ENCODE data around the gene WEE2.
"Not testable (repeated sequence)": the region's sequence is repeated elsewhere in the genome, so short reads cannot be mapped to it uniquely, and the experiment has no call there.

WEE2 gene

DNA sequence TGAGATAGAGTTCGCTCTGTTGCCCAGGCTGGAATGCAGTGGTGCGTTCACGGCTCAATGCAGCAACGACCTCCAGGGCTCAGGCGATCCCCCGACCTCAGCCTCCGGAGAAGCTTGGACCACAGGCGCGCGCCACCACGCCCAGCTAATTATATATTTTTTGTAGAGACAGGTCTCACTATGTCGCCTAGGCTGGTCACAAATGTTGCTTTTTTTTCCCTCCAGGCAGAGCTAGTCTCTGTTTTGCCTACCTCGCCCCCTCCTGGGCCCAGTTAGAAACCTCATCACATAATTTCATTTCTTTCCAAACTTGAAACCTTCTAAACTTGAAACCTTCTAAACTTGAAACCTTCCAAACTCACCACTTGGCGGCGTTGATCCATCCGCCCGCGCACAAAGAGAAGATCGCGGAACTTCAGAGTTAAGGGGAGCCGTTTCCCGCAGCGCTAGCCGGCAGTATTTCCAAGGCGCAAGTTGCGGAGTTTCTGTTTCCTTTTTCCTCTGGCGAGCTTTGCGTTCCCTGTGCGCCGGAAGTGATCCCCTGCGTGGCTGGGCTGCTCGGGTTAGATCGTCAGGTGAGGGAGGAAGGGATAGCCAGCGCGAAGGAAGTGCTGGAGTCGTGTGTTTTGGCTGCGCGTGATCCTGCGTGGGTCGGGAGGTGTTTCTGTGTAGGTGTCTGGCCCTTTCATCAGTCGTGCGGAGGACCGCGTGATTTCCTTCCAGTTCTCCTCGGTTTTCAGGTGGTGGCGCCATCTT lies 29.9 kb downstream of the WEE2 start, which contains the start of gene SSBP1:
Gene SSBP1, plus strand, starts transcription at position 523 of the 756 bp plus-strand sequence. CDS start 809 bp downstream, outside the sequence.
- Histone ChIP-seq H3K4me1 (ENCODE audit: insufficient read depth, low read length) (peaks cover 22% of the 10 kb centered on the region), H3K27me3 (ENCODE audit: insufficient read depth, low read length) (no peaks in the 10 kb centered on the region), H3K4me3 (ENCODE audit: low read length) (peak within 1 kb of the TSS; percentile 99), H2AFZ (ENCODE audit: low read depth, low read length) (peak within 1 kb of the TSS; percentile 78), H3K9me3 (ENCODE audit: low read length) (no peaks in the 10 kb centered on the region), H3K36me3 (ENCODE audit: insufficient read depth, low read length) (peaks cover 34% of the 10 kb centered on the region)

DNA sequence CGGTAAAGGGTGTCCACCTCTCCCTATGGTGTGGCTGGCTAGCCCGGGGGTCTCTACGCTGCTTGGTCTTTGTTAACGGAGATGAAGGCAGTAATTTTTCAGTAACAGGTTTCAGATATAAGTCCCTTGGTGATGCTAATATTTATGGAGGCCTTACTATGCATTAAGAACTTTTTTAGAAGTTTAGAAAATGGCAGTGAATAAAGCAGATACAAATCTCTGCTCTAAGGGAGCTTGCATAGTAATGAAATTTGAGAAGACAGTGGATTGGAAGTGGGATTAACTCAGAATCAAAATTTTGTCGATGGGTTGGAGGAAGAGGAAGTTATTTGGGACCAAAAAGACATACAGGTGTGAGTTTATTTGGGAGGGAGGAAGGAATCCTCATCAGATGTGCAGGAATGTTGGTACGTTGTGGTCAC lies 30.4 kb downstream of the WEE2 start:
- no peaks in the 10 kb centered on the region for H3K27me3 ChIP-seq (ENCODE audit: insufficient read depth, low read length)
- peaks cover 22% of the 10 kb centered on the region for H3K4me1 ChIP-seq (ENCODE audit: insufficient read depth, low read length)
- H2AFZ ChIP-seq (ENCODE audit: low read depth, low read length): peak overlapping the region; percentile 14
- H3K9me3 ChIP-seq (ENCODE audit: low read length): no peaks in the 10 kb centered on the region
- H3K36me3 ChIP-seq (ENCODE audit: insufficient read depth, low read length): peaks cover 40% of the 10 kb centered on the region
- peak overlapping the region; percentile 99 for H3K4me3 ChIP-seq (ENCODE audit: low read length)

DNA sequence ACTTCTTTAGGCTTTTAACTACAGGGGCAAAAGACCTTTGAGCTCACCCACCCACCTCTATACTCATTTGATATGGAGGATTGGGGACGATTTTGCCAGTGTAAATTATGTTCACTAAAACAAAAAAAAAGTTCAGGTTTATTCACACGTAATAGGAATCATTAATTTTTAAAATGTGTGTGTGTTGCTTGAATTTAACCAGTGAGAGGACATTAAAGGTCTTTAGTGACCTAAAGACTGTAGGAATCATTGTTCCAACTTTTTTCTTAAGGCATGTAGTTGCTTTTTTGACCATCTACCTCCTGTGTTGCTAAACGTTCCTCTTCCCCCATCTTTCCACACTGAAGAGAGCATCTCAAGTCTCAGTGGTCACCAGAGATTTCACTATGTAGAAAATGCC lies 31.1 kb downstream of the WEE2 start:
- no peaks in the 10 kb centered on the region for H3K27me3 ChIP-seq (ENCODE audit: insufficient read depth, low read length)
- peaks cover 22% of the 10 kb centered on the region for H3K4me1 ChIP-seq (ENCODE audit: insufficient read depth, low read length)
- H3K36me3 ChIP-seq (ENCODE audit: insufficient read depth, low read length): peaks cover 46% of the 10 kb centered on the region
- peak overlapping the region; percentile 99 for H3K4me3 ChIP-seq (ENCODE audit: low read length)
- no peaks in the 10 kb centered on the region for H3K9me3 ChIP-seq (ENCODE audit: low read length)
- no peak overlapping the region for H2AFZ ChIP-seq (ENCODE audit: low read depth, low read length)

DNA sequence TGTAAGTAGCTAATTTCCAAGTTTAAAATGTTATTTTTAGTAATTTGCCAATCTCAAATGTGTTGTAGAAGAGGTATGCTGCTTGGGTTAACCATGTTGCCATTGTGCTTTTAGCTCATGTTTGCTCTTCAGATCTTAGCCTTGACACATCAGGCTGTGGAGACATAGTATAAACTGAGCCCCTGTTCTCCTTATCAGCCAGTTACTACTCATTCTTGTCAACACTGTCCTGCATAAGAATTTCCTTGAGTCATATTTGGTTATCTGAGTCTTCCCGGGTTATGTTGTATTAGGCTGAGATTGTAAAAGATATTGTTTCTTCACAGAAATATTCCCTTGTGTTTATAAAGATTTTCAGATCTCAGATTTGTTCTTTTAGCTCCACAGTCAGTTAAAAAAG lies 34.1 kb downstream of the WEE2 start:
- Histone ChIP-seq H3K36me3 (ENCODE audit: insufficient read depth, low read length) (peaks cover 71% of the 10 kb centered on the region), H2AFZ (ENCODE audit: low read depth, low read length) (no peak overlapping the region), H3K27me3 (ENCODE audit: insufficient read depth, low read length) (no peaks in the 10 kb centered on the region), H3K4me1 (ENCODE audit: insufficient read depth, low read length) (peaks cover 20% of the 10 kb centered on the region), H3K9me3 (ENCODE audit: low read length) (no peaks in the 10 kb centered on the region), H3K4me3 (ENCODE audit: low read length) (no peak overlapping the region)

DNA sequence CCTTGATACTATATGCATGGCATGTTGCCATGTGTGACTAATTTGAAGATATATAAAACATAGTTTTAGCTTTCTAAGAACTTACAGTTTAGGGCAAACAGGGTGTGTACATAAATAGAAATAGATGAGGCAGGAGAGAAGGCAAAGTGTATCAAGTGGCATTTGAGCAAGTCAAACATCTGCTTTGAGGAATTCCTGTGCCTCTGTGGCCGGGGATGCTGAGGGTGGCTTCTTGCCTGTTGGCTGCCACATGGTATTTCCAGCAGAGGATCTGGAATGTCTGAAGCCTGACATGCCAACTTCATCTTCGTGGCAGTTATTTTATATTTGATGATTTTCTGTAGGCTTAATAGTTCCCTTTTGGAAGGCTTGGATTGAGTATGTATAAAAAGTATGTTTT lies 36.0 kb downstream of the WEE2 start:
- no peak overlapping the region for H3K4me3 ChIP-seq (ENCODE audit: low read length)
- no peak overlapping the region for H2AFZ ChIP-seq (ENCODE audit: low read depth, low read length)
- H3K27me3 ChIP-seq (ENCODE audit: insufficient read depth, low read length): no peaks in the 10 kb centered on the region
- H3K9me3 ChIP-seq (ENCODE audit: low read length): no peaks in the 10 kb centered on the region
- peaks cover 13% of the 10 kb centered on the region for H3K4me1 ChIP-seq (ENCODE audit: insufficient read depth, low read length)
- peaks cover 87% of the 10 kb centered on the region for H3K36me3 ChIP-seq (ENCODE audit: insufficient read depth, low read length)

DNA sequence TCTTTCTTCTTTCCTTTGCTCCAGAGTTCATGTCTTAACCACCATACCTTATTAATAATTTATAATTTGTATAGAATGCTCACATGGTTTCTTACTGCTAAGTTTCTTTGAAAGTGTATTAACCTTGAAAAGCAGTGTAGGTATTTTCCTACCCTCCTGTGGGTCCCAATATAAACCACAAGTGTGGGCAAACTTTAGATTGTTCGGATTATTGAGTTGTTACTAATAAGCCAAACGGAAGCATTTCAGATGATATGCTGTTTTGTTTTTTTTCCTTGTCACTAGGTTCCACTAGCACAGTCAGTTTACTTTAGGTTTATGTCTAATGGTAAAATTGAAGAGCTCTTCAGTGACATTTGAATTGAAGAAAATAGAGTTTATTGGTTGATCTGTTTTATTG lies 40.2 kb downstream of the WEE2 start:
- no peaks in the 10 kb centered on the region for H3K4me1 ChIP-seq (ENCODE audit: insufficient read depth, low read length)
- peaks cover 87% of the 10 kb centered on the region for H3K36me3 ChIP-seq (ENCODE audit: insufficient read depth, low read length)
- peaks cover 26% of the 10 kb centered on the region for H3K9me3 ChIP-seq (ENCODE audit: low read length)
- H3K4me3 ChIP-seq (ENCODE audit: low read length): no peak overlapping the region
- no peak overlapping the region for H2AFZ ChIP-seq (ENCODE audit: low read depth, low read length)
- H3K27me3 ChIP-seq (ENCODE audit: insufficient read depth, low read length): no peaks in the 10 kb centered on the region

DNA sequence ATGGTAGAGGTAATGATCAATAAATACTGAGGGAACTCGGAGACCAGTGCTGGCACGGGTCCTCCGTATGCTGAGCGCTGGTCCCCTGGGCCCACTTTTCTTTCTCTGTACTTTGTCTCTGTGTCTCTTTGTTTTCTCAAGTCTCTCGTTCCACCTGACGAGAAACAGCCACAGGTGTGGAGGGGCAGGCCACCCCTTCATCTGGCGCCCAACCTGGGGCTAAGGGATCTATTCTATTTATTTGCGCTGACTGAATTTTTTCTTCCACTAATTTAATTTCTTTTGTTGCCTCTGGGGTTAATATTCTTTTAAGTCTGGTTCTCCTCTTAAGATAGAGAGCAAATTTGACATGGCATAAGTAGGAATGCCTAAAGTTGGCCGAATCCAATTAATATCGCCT lies 43.8 kb downstream of the WEE2 start:
- peaks cover 69% of the 10 kb centered on the region for H3K36me3 ChIP-seq (ENCODE audit: insufficient read depth, low read length)
- H2AFZ ChIP-seq (ENCODE audit: low read depth, low read length); H3K4me3 ChIP-seq (ENCODE audit: low read length); H3K27me3 ChIP-seq (ENCODE audit: insufficient read depth, low read length); H3K4me1 ChIP-seq (ENCODE audit: insufficient read depth, low read length): not testable (repeated sequence)
- peaks cover 26% of the 10 kb centered on the region for H3K9me3 ChIP-seq (ENCODE audit: low read length)

DNA sequence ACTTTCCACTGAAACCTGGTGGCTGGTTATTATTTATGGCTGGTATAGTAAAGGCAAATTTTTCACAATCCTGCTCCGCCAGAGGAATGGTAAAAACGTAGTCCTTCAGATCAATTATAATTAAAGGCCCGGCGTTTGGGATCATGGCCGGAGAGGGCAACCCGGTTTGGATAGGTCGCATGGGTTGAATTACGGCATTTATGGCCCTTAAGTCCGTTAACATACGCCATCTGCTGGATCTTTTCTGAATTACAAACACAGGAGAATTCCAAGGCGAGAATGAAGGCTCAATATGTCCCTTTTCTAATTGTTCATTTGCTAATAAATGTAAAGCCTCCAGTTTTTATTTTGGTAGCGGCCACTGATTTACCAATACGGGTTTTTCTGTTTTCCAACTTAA lies 44.5 kb downstream of the WEE2 start:
- H3K36me3 ChIP-seq (ENCODE audit: insufficient read depth, low read length): peaks cover 72% of the 10 kb centered on the region
- H2AFZ ChIP-seq (ENCODE audit: low read depth, low read length): no peak overlapping the region
- peaks cover 26% of the 10 kb centered on the region for H3K9me3 ChIP-seq (ENCODE audit: low read length)

DNA sequence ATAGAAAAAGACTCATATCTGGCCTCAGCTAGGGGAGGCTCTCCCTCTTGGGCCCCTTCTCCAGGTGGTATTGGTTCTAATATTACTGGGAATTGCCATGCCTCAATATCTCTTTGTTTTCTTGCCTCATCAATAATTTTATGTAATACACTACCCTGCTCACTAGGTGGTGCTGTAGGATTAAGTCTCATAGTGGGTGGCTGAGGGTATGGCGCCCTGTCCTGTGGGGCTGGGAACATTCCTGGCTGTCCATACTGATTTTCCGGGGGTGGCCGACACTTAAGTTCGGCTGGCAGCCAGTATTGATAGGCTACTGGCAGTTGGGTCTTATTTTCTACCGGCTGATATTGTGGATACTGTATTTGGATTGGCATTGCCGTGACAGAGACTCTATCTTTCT lies 46.8 kb downstream of the WEE2 start:
- Histone ChIP-seq H3K4me1 (ENCODE audit: insufficient read depth, low read length) (no peaks in the 10 kb centered on the region), H3K4me3 (ENCODE audit: low read length) (no peak overlapping the region), H3K27me3 (ENCODE audit: insufficient read depth, low read length) (no peaks in the 10 kb centered on the region), H3K36me3 (ENCODE audit: insufficient read depth, low read length) (peaks cover 69% of the 10 kb centered on the region), H3K9me3 (ENCODE audit: low read length) (peaks cover 23% of the 10 kb centered on the region), H2AFZ (ENCODE audit: low read depth, low read length) (no peak overlapping the region)

More for the DNA sequence above, 44.5 kb downstream of the WEE2 start:
- no peaks in the 10 kb centered on the region for H3K4me1 ChIP-seq (ENCODE audit: insufficient read depth, low read length)
- no peaks in the 10 kb centered on the region for H3K27me3 ChIP-seq (ENCODE audit: insufficient read depth, low read length)
- no peak overlapping the region for H3K4me3 ChIP-seq (ENCODE audit: low read length)

DNA sequence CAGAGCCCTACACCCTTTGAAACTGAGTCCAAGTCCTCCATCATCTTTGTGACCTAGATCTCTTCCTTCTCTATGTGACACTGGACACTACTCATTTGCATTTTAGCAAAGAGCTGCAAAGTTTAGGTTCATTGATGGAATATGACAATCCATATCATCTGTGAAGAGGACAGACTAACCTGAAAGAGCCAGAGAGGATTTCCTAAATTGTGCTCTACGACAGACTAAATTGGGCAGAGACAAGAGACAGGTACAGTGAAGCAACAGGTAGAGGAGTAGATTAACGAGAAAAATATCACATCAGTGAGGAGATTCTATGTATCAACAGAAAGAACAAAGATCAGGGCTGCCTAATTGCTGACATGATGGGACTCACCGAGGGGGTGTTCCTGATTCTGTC lies 55.6 kb downstream of the WEE2 start, which contains the start of gene TAS2R3:
Gene TAS2R3, plus strand, starts transcription at position 301 of the 400 bp plus-strand sequence. Its CDS starts 62 bp downstream, at position 363.
- no peak within 1 kb of the TSS for H2AFZ ChIP-seq (ENCODE audit: low read depth, low read length)
- no peaks in the 10 kb centered on the region for H3K9me3 ChIP-seq (ENCODE audit: low read length)
- H3K4me3 ChIP-seq (ENCODE audit: low read length): no peak within 1 kb of the TSS
- H3K36me3 ChIP-seq (ENCODE audit: insufficient read depth, low read length): peaks cover 45% of the 10 kb centered on the region
- no peaks in the 10 kb centered on the region for H3K27me3 ChIP-seq (ENCODE audit: insufficient read depth, low read length)
- no peaks in the 10 kb centered on the region for H3K4me1 ChIP-seq (ENCODE audit: insufficient read depth, low read length)

DNA sequence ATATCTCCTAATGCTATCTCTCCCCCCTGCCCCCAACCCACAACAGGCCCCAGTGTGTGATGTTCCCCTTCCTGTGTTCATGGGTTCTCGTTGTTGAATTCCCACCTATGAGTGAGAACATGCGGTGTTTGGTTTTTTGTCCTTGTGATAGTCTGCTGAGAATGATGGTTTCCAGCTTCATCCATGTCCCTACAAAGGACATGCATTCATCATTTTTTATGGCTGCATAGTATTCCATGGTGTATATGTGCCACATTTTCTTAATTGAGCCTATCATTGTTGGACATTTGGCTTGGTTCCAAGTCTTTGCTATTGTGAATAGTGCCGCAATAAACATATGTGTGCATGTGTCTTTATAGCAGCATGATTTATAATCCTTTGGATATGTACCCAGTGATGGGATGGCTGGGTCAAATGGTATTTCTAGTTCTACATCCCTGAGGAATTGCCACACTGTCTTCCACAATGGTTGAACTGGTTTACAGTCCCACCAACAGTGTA lies 62.0 kb downstream of the WEE2 start:
- H3K4me1 ChIP-seq (ENCODE audit: insufficient read depth, low read length); H3K36me3 ChIP-seq (ENCODE audit: insufficient read depth, low read length); H3K4me3 ChIP-seq (ENCODE audit: low read length); H3K9me3 ChIP-seq (ENCODE audit: low read length); H3K27me3 ChIP-seq (ENCODE audit: insufficient read depth, low read length); H2AFZ ChIP-seq (ENCODE audit: low read depth, low read length): not testable (repeated sequence)

DNA sequence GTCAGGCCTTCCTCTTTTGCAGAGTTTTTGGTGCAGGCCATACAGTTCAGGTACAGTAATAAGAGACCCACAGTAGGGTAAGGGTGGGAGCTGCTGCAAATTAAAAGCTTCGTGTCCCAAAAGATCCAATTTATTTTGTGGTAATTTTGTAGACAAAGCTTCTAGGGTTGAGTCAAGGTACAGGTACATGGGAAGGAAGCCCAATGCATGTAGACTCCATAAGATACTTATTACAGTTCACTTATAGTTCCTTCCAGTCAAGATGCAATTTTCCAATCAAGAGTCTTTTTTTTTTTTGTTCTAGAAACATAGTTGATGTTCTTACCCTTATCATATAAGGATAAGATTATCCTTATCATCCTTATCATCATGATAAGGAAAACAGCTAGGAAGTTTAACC lies 68.2 kb downstream of the WEE2 start, which contains the start of gene TAS2R4:
Gene TAS2R4, plus strand, starts transcription at position 301 of the 400 bp plus-strand sequence. CDS start 1,815 bp downstream, outside the sequence.
- no peaks in the 10 kb centered on the region for H3K27me3 ChIP-seq (ENCODE audit: insufficient read depth, low read length)
- no peak within 1 kb of the TSS for H2AFZ ChIP-seq (ENCODE audit: low read depth, low read length)
- H3K9me3 ChIP-seq (ENCODE audit: low read length): peaks cover 6% of the 10 kb centered on the region
- no peak within 1 kb of the TSS for H3K4me3 ChIP-seq (ENCODE audit: low read length)
- no peaks in the 10 kb centered on the region for H3K4me1 ChIP-seq (ENCODE audit: insufficient read depth, low read length)
- H3K36me3 ChIP-seq (ENCODE audit: insufficient read depth, low read length): peaks cover 15% of the 10 kb centered on the region

Measured in neuron (in vitro differentiated cells).